Stomach (tissue), 9 donors: ENCODE results near the gene CPT1C. TPM values are rescaled to one million over a fixed set of nuclear protein-coding genes. Genes with fewer than 3 reads are reported as not detected.
A peak's percentile ranks its signal among the peaks of the same experiment; 100 is the strongest.

Source experiments
- DNase-seq, 2 donors: peaks; one replicate each; pipeline versions ENCODE4 v3.0.0 to v3.0.0-alpha.2; 2013 to 2019
- H3K27ac ChIP-seq, 5 donors: fragments of 200-600 bp in 4 of 5; sonication (generic) in 4 of 5; one replicate each; pipeline ENCODE4 v1.5.1; 2013 to 2019; ENCODE audit warnings: mild to moderate bottlenecking in 1 of 5, moderate library complexity in 1 of 5
- H3K27me3 ChIP-seq, 3 donors: fragments of 200-600 bp; sonication (generic); one replicate each; pipeline ENCODE4 v1.5.1; 2017 to 2019; ENCODE audit warnings: mixed run types in 1 of 3
- H3K36me3 ChIP-seq, 4 donors: fragments of 200-600 bp; sonication (generic); 1 replicate in 3 of 4; 2 replicates in 1 of 4; pipeline ENCODE4 v1.5.1; 2016 to 2019
- H3K4me1 ChIP-seq, 4 donors: fragments of 200-600 bp; sonication (generic); one replicate each; pipeline ENCODE4 v1.5.1; 2016 to 2019
- H3K4me3 ChIP-seq, 4 donors: fragments of 200-600 bp; sonication (generic) in 3 of 4; one replicate each; pipeline ENCODE4 v1.5.1; 2016 to 2019; ENCODE audit warnings: mild to moderate bottlenecking in 1 of 4
- H3K9me3 ChIP-seq, 4 donors: fragments of 200-600 bp; sonication (generic); one replicate each; pipeline ENCODE4 v1.5.1; 2016 to 2019
- CTCF ChIP-seq, 7 experiments: fragments of 450-650 bp in 4 of 7; fragments of 200-600 bp in 3 of 7; sonication (generic) in 3 of 7; IDR thresholded peaks; one replicate each; pipeline ENCODE4 v1.5.1; 2016 to 2019; ENCODE audit warnings: antibody characterized with exemption in 7 of 7, control low read depth in 2 of 7, mild to moderate bottlenecking in 1 of 7
- EP300 ChIP-seq: sonication (generic); formaldehyde crosslinking; IDR thresholded peaks from one replicate; pipeline ENCODE4 v1.6.1; 2017; ENCODE audit warnings: antibody characterized with exemption
- POLR2A ChIP-seq, 4 donors: fragments of 450-650 bp; IDR thresholded peaks; one replicate each; pipeline ENCODE4 v1.6.1; 2016; ENCODE audit warnings: antibody characterized with exemption in 4 of 4, control low read depth in 2 of 4, mild to moderate bottlenecking in 1 of 4, moderate library complexity in 1 of 4
- POLR2AphosphoS5 ChIP-seq, 3 donors: sonication (generic); formaldehyde crosslinking; IDR thresholded peaks; one replicate each; pipeline ENCODE4 v1.6.1; 2016; ENCODE audit warnings: antibody characterized with exemption in 3 of 3
- WGBS, 5 donors: extraction: QIAGEN DNeasy Blood & Tissue Kit in 3 of 5; methylation state at CpG; one replicate each; pipeline versions ENCODE4 v1.1.5 to v1.1.7; 2013 to 2018; 5-methylcytosine and 5-hydroxymethylcytosine counted together
- intact Hi-C: fragments of 100-400 bp; cut with DNase I; formaldehyde crosslinking; loops from one replicate; pipeline ENCODE4 v1.15.1; 2023; ENCODE audit warnings: low total_unique reads
- polyA plus RNA-seq, 3 donors: library from polyadenylated mRNA; stranded (reverse); fragments of 200-250 nt; gene quantifications; one replicate each; pipeline ENCODE4 v1.2.3, GENCODE V29; 2013
- total RNA-seq, 5 donors: library from RNA; depleted of rRNA; stranded (reverse); fragments of >200 nt; gene quantifications; one replicate each; pipeline versions ENCODE4 v1.1.0 to v1.2.3, GENCODE V29; 2014 to 2016
- donor health status: healthy with polysubstance abuse.
- donor health status: Bipolar disorder and iron deficiency.
- donor health status: healthy.

The CPT1C gene
- total and polyA plus RNA-seq, 8 donors = 1.8 to 35.6 (median 3.1) TPM; not detected in 2

- H3K36me3 ChIP-seq = peaks cover 38 to 52% (median 49%) of the 10 kb centered on the region in 4 donors
- H3K27ac ChIP-seq = peak overlapping the region in 4 of 5 donors; percentile 20 to 76 (median 56)
- peaks cover 0 to 40% (median 15%) of the 10 kb centered on the region in 3 donors for H3K27me3 ChIP-seq
- 68 to 77% (median 75%) methylated on average over 11 to 12 of the region's 12 CpGs for WGBS, 5 donors
- peaks cover 25 to 42% (median 29%) of the 10 kb centered on the region in 4 donors for H3K4me1 ChIP-seq
- intact Hi-C loops = no loop called here
- TF ChIP-seq EP300 (no peak), POLR2AphosphoS5 (IDR thresholded peaks at IDR 0.05) (no peak), POLR2A (IDR thresholded peaks at IDR 0.05) (no peak), CTCF (IDR thresholded peaks at IDR 0.05) (no peak)
- H3K9me3 ChIP-seq = no peaks in the 10 kb centered on the region
- peak overlapping the region in 2 of 4 donors; percentile 48 to 57 for H3K4me3 ChIP-seq
- no peak for DNase-seq
Measured at GRCh38 chr19:49688531-49689132, 2.3 kb upstream of the CPT1C start.

- H3K27me3 ChIP-seq = peaks cover 0 to 40% (median 15%) of the 10 kb centered on the region in 3 donors
- DNase-seq = peak; percentile 77 to 83
- intact Hi-C loops = no loop called here
- peaks cover 25 to 42% (median 29%) of the 10 kb centered on the region in 4 donors for H3K4me1 ChIP-seq
- TF ChIP-seq CTCF (IDR thresholded peaks at IDR 0.05) (peak in 5 of 7 experiments; percentile 6 to 54 (median 41)), POLR2AphosphoS5 (IDR thresholded peaks at IDR 0.05) (no peak), POLR2A (IDR thresholded peaks at IDR 0.05) (no peak)
- H3K27ac ChIP-seq = peak within 1 kb of the TSS in 4 of 5 donors; percentile 33 to 76 (median 56)
- H3K9me3 ChIP-seq = no peaks in the 10 kb centered on the region
- peak within 1 kb of the TSS; percentile 41 to 57 (median 50) for H3K4me3 ChIP-seq
- H3K36me3 ChIP-seq = peaks cover 30 to 44% (median 42%) of the 10 kb centered on the region in 4 donors
- 24 to 36% (median 27%) methylated on average over 47 to 54 of the region's 54 CpGs for WGBS, 5 donors
Measured at GRCh38 chr19:49689133-49690078, 1.5 kb upstream of the CPT1C start, which contains the start of gene ADM5. ADM5 (plus strand) TSS chr19:49689594; CDS start chr19:49689838, 244 bp downstream.

- DNase-seq = peak in 1 of 2 donors; percentile 40
- Histone ChIP-seq H3K4me3 (peak overlapping the region; percentile 41 to 57 (median 50)), H3K27me3 (peaks cover 0 to 40% (median 15%) of the 10 kb centered on the region in 3 donors), H3K9me3 (no peaks in the 10 kb centered on the region), H3K27ac (peak overlapping the region; percentile 33 to 76 (median 59)), H3K4me1 (peaks cover 25 to 42% (median 29%) of the 10 kb centered on the region in 4 donors), H3K36me3 (peaks cover 23 to 37% (median 34%) of the 10 kb centered on the region in 4 donors)
- 4 to 22% (median 8%) methylated on average over 18 to 39 of the region's 39 CpGs for WGBS, 5 donors
- intact Hi-C loops = no loop called here
- TF ChIP-seq POLR2AphosphoS5 (IDR thresholded peaks at IDR 0.05) (no peak), CTCF (IDR thresholded peaks at IDR 0.05) (peak in 1 of 7 experiments; percentile 0)
Measured at GRCh38 chr19:49690079-49690655, 749 bp upstream of the CPT1C start.
